Neural cell (in vitro differentiated cells): ENCODE results near the gene SLC34A3.

Experiments used
- CTCF ChIP-seq: fragments of 450-650 bp; IDR thresholded peaks from 2 replicates; pipeline ENCODE4 v1.5.1; 2014; ENCODE audit warnings: antibody characterized with exemption, mild to moderate bottlenecking, moderate library complexity; ENCODE audit not compliant: poor library complexity, severe bottlenecking
- EP300 ChIP-seq: fragments of 450-650 bp; conservative IDR thresholded peaks from 2 replicates; pipeline ENCODE4 v1.6.1; 2014; ENCODE audit warnings: antibody characterized with exemption, mild to moderate bottlenecking, moderate library complexity; ENCODE audit not compliant: poor library complexity, severe bottlenecking
- EZH2 ChIP-seq: fragments of 200-600, 300-800 bp; shearing (Covaris generic), sonication (generic); IDR thresholded peaks from 2 replicates; pipeline ENCODE4 v1.6.1; 2014; ENCODE audit warnings: antibody characterized with exemption, low read length, borderline replicate concordance, mild to moderate bottlenecking; ENCODE audit not compliant: insufficient read depth, poor library complexity, severe bottlenecking
- MXI1 ChIP-seq: fragments of 450-650 bp; conservative IDR thresholded peaks from 2 replicates; pipeline ENCODE4 v1.6.1; 2014; ENCODE audit warnings: antibody characterized with exemption, mild to moderate bottlenecking; ENCODE audit not compliant: poor library complexity, severe bottlenecking
- POLR2AphosphoS5 ChIP-seq: IDR thresholded peaks from 2 replicates; pipeline ENCODE4 v1.6.1; 2012
- REST ChIP-seq: IDR thresholded peaks from 2 replicates; pipeline ENCODE4 v1.6.1; 2012; ENCODE audit warnings: borderline replicate concordance
- TAF1 ChIP-seq: IDR thresholded peaks from 2 replicates; pipeline ENCODE4 v1.6.1; 2012; ENCODE audit warnings: low read depth

DNA sequence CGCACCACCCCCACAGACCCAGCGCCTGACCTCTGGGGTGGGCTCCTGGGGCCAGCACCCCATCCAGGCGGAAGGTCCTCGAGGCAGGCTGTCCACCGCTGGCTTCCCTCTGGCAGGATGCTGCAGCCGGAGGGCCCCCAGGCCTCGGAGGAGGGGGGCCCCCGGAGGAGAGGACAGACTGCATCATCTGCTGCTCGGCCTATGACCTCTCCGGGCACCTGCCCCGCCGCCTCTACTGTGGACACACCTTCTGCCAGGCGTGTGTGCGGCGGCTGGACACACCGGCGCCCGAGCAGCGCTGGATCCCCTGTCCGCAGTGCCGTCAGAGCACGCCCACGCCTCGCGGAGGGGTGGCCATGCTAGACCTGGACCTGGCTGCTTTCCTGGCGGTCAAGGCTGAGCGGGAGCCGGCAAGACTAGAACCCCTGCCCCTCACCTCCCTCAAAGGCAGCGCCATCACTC, 2.2 kb upstream of the SLC34A3 start:
- TF ChIP-seq EP300 (no peak), CTCF (no peak), EZH2 (no peak), TAF1 (no peak), MXI1 (no peak), REST (no peak), POLR2AphosphoS5 (no peak)
